Measurements from ENCODE around the gene SMAGP. TPM values are rescaled to one million over a fixed set of nuclear protein-coding genes. Genes with fewer than 3 reads are reported as not detected.
"Not testable (repeated sequence)": the region's sequence is repeated elsewhere in the genome, so short reads cannot be mapped to it uniquely, and the experiment has no call there.

Gene SMAGP
- total RNA-seq, 2 donors from 2014 or later: 74.4 to 119 TPM

DNA sequence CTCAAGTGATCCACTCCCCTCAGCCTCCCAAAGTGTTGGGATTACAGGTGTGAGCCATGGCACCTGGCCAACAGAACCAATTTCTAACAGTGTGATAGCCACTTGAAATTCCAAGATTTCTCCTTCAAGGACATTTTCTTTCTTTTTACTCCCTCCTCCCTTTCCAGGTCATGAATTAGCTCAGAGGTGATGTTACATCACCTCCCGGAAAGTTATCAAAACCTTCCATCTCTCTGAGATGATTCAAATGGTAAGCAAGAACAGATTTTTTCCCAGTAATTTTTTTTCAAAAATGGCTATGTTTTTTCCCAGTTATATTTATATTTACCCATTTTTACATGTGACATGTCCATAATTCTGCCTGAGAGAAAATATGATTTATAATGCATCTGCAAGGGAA lies 15.6 kb upstream of the SMAGP start:
- no peak for DNase-seq
- Histone ChIP-seq H3K27ac (no peak overlapping the region), H3K9ac (ENCODE audit: low read depth in 2 of 2, low read length in 2 of 2) (no peak overlapping the region), H3K27me3 (no peaks in the 10 kb centered on the region), H3K36me3 (no peaks in the 10 kb centered on the region), H3K4me1 (no peaks in the 10 kb centered on the region), H3K9me3 (no peaks in the 10 kb centered on the region), H3K4me3 (no peak overlapping the region)
- intact Hi-C loops (cut with DNase I): no loop called here
- TF ChIP-seq, protein P1, sequence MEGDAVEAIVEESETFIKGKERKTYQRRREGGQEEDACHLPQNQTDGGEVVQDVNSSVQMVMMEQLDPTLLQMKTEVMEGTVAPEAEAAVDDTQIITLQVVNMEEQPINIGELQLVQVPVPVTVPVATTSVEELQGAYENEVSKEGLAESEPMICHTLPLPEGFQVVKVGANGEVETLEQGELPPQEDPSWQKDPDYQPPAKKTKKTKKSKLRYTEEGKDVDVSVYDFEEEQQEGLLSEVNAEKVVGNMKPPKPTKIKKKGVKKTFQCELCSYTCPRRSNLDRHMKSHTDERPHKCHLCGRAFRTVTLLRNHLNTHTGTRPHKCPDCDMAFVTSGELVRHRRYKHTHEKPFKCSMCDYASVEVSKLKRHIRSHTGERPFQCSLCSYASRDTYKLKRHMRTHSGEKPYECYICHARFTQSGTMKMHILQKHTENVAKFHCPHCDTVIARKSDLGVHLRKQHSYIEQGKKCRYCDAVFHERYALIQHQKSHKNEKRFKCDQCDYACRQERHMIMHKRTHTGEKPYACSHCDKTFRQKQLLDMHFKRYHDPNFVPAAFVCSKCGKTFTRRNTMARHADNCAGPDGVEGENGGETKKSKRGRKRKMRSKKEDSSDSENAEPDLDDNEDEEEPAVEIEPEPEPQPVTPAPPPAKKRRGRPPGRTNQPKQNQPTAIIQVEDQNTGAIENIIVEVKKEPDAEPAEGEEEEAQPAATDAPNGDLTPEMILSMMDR (IDR thresholded peaks at IDR 0.05): no peak

- H3K9ac ChIP-seq (ENCODE audit: low read depth in 2 of 2, low read length in 2 of 2): no peak overlapping the region
- no peaks in the 10 kb centered on the region for H3K36me3 ChIP-seq
- H3K27me3 ChIP-seq: no peaks in the 10 kb centered on the region
- DNase-seq: no peak
- H3K27ac ChIP-seq: no peak overlapping the region
- TF ChIP-seq, protein P1 (IDR thresholded peaks at IDR 0.05): no peak
- no peak overlapping the region for H3K4me3 ChIP-seq
- intact Hi-C loops (cut with DNase I): no loop called here
- H3K9me3 ChIP-seq: no peaks in the 10 kb centered on the region
- H3K4me1 ChIP-seq: no peaks in the 10 kb centered on the region
These were observed 11.1 kb upstream of the SMAGP start for GRCh38 chr12:51281202-51281924.

- Histone ChIP-seq H3K9me3 (no peaks in the 10 kb centered on the region), H3K4me3 (no peak overlapping the region), H3K4me1 (peaks cover 4% of the 10 kb centered on the region), H3K27me3 (no peaks in the 10 kb centered on the region), H3K27ac (peak overlapping the region; percentile 68), H3K36me3 (no peaks in the 10 kb centered on the region), H3K9ac (ENCODE audit: low read depth in 2 of 2, low read length in 2 of 2) (peak overlapping the region in 1 of 2 donors; percentile 35)
- DNase-seq: peak; percentile 82
- TF ChIP-seq, protein P1 (IDR thresholded peaks at IDR 0.05): no peak
- intact Hi-C loops (cut with DNase I): no loop called here
These were observed 4.9 kb upstream of the SMAGP start for GRCh38 chr12:51275088-51275487.

DNA sequence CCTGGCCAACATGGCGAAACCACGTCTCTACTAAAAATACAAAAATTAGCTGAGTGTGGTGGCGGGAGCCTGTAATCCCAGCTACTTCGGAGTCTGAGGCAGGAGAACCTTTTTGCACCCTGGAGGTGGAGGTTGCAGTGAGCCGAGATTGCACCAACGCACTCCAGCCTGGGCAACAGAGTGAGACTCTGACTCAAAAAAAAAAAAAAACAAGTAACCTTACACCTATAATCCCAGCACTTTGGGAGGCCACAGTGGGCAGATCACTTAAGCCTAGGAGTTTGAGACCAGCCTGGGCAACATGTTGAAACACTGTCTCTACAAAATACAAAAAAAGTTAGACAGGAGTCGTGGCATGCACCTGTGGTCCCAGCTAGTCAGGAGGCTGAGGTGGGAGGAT lies 2.6 kb upstream of the SMAGP start:
- intact Hi-C loops (cut with DNase I): not testable (repeated sequence)

DNA sequence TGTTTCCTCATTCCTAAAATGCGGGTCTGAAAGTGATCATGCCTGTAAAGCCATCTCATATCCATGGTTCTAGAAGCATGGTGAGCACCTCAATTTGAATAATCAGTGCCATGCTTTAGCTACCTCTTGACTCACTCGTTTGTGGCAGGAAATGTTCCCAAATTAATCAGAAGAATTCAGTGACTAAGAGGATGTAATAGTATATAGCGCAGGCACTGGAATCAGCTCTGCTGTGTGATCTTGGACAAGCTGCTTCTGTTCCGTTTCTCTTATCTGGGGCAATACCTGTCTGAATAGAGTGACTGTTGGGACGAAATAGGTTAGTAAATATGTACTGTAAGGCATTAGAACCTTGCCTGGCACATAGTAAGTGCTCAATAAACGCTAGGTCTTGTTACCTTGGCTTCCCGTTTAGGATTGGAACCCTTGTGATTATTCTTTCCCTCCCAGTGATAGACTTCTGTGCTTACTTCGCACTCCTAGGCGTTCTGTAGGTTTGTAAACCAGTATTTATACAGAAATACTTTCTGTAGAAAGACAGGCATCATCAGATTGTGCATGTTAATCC lies 820 bp upstream of the SMAGP start:
- Histone ChIP-seq H3K4me1 (peaks cover 4% of the 10 kb centered on the region), H3K36me3 (no peaks in the 10 kb centered on the region), H3K4me3 (peak overlapping the region; percentile 46), H3K9me3 (no peaks in the 10 kb centered on the region), H3K27ac (peak overlapping the region; percentile 96), H3K9ac (ENCODE audit: low read depth in 2 of 2, low read length in 2 of 2) (peak overlapping the region in 1 of 2 donors; percentile 92), H3K27me3 (no peaks in the 10 kb centered on the region)
- no peak for DNase-seq
- TF ChIP-seq, protein P1 (IDR thresholded peaks at IDR 0.05): no peak
- intact Hi-C loops (cut with DNase I): no loop called here

More for the DNA sequence above, 2.6 kb upstream of the SMAGP start:
- H3K4me1 ChIP-seq; H3K27ac ChIP-seq; H3K9me3 ChIP-seq; H3K36me3 ChIP-seq; DNase-seq; H3K4me3 ChIP-seq; H3K27me3 ChIP-seq; H3K9ac ChIP-seq (ENCODE audit: low read depth in 2 of 2, low read length in 2 of 2): not testable (repeated sequence)

All from colonic mucosa (tissue), 4 donors.